GM12874 (cell line): Measurements from ENCODE around the gene PAPOLA.

Source experiments
- TF ChIP-seq, protein P1 (sequence below): IDR thresholded peaks from 2 replicates; pipeline ENCODE4 v1.5.1; 2011; ENCODE audit warnings: low read depth, mild to moderate bottlenecking, control low read depth, low read length, moderate library complexity; ENCODE audit not compliant: insufficient read depth

Gene PAPOLA

DNA sequence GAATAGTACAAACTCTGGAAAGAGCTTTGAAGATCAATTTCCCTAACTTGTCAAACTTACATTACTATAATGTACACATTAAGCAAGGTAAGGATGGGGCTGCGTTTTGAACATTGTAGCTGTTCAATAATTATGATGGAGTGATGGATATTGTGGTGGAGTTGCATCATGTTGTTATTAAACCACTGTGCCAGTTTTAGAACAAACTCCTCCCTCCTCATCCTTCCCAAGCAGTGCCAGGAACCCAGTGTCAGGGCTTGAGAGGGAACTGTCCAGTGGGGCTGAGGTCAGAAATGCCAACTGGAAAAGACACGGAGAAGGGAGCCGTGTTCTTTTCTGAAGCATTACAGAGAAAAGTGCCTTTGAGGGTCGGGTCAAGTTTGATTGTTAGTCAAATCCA is 31.9 kb upstream of the PAPOLA start:
- TF ChIP-seq, protein P1, sequence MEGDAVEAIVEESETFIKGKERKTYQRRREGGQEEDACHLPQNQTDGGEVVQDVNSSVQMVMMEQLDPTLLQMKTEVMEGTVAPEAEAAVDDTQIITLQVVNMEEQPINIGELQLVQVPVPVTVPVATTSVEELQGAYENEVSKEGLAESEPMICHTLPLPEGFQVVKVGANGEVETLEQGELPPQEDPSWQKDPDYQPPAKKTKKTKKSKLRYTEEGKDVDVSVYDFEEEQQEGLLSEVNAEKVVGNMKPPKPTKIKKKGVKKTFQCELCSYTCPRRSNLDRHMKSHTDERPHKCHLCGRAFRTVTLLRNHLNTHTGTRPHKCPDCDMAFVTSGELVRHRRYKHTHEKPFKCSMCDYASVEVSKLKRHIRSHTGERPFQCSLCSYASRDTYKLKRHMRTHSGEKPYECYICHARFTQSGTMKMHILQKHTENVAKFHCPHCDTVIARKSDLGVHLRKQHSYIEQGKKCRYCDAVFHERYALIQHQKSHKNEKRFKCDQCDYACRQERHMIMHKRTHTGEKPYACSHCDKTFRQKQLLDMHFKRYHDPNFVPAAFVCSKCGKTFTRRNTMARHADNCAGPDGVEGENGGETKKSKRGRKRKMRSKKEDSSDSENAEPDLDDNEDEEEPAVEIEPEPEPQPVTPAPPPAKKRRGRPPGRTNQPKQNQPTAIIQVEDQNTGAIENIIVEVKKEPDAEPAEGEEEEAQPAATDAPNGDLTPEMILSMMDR: no peak

DNA sequence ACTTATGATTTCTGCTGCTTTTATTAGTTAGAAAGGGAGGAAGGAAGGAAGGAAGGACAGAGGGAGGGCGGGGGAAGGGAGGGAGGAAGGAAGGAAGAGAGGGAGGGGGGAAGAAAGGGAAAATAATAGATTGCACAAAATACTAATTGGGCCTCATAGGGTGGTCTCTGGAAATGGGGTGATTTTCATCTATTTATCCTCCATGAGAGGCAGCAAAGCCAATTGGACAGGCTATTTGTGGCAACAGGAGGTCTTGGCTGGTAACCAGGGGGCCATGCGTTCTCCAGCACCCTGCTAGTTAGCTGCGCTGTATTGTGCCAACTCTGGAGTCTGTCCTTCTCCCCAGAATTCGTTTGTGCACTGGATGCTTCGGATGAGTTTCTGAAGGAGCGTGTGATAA is 24.1 kb upstream of the PAPOLA start:
- TF ChIP-seq, protein P1: no peak

DNA sequence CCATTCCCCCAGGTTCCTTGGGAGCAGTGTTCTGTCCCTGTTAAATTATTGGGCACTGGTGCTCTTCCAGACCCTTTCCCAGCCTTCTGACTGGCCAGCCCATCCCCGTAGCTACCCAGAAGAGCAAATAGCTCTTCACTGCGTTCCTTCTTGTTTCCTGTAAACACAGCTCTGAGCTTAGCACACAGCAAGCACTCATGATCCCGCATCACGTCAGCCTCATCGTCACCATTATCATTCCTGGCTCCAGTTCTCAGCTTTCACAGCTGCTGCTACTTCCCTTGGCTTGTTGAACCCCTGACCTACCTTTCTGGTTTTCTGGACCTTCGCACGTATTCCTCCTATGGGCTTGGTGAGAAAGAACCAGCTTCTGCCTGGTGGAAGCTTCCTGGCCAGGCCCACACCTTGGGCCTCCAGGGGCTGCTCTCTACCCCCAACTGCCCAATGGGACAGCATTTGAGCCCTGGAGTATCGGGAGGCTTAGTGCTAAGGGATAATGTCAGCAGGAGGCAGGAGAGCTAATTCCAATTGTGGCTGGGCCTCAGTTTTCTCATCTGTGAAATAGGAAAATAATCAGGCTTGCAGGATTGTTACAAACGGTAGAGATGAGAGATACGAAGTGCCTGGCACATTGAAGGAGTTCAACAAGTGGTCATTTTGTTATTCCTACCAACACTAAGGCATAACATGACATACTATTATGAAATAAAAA is 22.6 kb upstream of the PAPOLA start:
- TF ChIP-seq, protein P1: no peak

DNA sequence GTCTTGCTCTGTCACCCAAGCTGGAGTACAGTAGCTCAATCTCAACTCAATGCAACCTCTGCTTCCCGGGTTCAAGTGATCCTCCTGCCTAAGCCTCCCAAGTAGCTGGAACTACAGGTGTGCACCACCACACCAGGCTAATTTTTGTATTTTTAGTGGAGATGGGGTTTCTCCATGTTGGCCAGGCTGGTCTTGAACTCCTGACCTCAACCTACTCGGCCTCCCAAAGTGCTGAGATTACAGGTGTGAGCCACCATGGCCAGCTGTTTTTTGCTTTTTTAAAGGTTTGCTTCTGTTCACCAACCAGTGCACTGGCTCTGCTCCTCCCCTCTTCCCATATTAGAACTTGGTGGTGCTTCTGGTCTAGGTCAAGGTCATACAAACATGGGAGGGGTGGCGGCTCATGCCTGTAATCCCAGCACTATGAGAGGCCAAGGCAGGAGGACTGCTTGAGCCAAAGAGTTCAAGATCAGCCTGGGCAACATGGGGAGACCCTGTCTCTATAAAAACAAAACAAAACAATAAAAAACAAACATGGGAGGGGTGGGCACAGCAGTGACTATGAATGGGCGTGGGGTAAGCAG is 20.4 kb upstream of the PAPOLA start:
- TF ChIP-seq, protein P1: no peak

DNA sequence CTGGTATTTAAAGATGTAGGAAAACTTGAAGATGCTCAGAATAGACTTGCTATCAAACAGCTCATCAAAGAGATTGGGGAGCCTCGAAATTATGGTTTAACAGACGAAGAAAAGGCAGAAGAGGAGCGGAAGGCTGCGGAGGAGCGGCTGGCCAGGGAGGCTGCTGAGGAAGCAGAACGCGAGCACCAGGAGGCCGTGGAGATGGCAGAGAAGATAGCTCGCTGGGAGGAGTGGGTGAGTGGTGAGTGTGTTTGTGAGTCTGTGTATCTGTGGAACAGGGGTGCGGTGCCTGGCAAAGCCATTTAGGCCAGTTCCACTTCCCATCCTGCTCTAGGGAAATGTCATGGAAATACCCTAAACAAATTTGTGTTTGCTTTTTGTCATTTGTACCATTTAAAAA is 19.2 kb upstream of the PAPOLA start:
- TF ChIP-seq, protein P1: no peak

DNA sequence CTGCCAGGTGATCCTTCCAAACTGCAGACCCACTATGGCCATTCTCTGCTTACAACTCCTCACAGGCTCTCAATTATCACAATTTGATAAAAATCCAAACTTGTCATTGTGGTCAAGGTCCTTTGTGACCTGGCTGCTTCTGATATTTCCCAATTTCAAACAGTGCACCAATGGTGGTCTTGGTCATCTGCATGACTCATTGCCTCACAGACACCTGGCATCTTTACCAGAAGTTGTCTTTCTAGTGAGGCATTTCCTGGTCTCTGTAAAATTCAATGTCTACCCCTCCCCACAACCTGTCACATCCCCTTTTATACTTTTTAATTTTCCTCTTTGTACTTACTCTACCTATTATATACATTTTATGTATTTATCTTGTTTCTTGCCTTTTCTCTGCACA is 17.8 kb upstream of the PAPOLA start:
- TF ChIP-seq, protein P1: no peak

DNA sequence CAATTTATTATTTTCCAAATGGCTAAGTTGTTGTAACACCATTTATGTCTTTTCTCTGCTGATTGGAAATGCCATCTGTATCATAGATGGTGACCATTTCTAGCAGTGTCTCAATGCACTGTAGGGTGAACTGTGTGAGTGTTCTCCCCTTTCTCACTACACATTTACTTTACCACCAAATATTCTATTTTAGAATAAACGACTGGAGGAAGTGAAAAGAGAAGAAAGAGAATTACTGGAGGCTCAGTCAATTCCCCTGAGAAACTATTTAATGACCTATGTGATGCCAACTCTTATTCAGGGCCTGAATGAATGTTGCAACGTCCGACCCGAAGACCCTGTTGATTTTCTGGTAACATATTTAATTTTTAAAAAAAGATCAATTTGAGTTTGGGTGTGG is 15.5 kb upstream of the PAPOLA start:
- TF ChIP-seq, protein P1: no peak
